ENCODE results near the gene SAMD4B. TPM values are rescaled to one million over a fixed set of nuclear protein-coding genes. Genes with fewer than 3 reads are reported as not detected.

Gene SAMD4B
- total RNA-seq, 2 experiments from 2014 or later = 40.2 to 45.6 TPM

Small RNA genes lying within 50 kb of the gene (microRNA-seq; reads per million reads assigned to microRNA genes)
- not detected for gene MIR4530 (ENCODE audit: borderline microRNAs expressed, borderline replicate concordance)

Other genes starting within 250 kb of the SAMD4B start
- 10 to 100 TPM; 16.5 to 17.9 TPM for gene PAK4, start 216.6 kb upstream of the SAMD4B start, total RNA-seq
- not detected for gene NCCRP1, start 145.5 kb upstream of the SAMD4B start, total RNA-seq
- not detected for gene SYCN, start 138.2 kb upstream of the SAMD4B start, total RNA-seq
- not detected for gene IFNL3, start 97.4 kb upstream of the SAMD4B start, total RNA-seq
- not detected for gene IFNL4, start 93.6 kb upstream of the SAMD4B start, total RNA-seq
- not detected for gene IFNL2, start 74.0 kb upstream of the SAMD4B start, total RNA-seq
- not detected for gene IFNL1, start 46.0 kb upstream of the SAMD4B start, total RNA-seq
- 1 to 10 TPM; 6.4 to 6.5 TPM for gene LRFN1, start 21.6 kb upstream of the SAMD4B start, total RNA-seq
- 100 to 1,000 TPM; 577 to 668 TPM for gene GMFG, start 6.4 kb upstream of the SAMD4B start, total RNA-seq
- gene PAF1, start 48.7 kb downstream of the SAMD4B start, total RNA-seq = 10 to 100 TPM; 43.8 to 44.5 TPM
- 10 to 100 TPM; 34.9 to 40.1 TPM for gene MED29, start 49.0 kb downstream of the SAMD4B start, total RNA-seq
- gene ZFP36, start 64.4 kb downstream of the SAMD4B start, total RNA-seq = 10 to 100 TPM; 92.5 to 93.4 TPM
- gene PLEKHG2, start 70.2 kb downstream of the SAMD4B start, total RNA-seq = 10 to 100 TPM; 74.4 to 77.9 TPM
- gene RPS16, start 93.5 kb downstream of the SAMD4B start, total RNA-seq = 1,000 to 10,000 TPM; 2,465 to 3,009 TPM
- 100 to 1,000 TPM; 144 to 150 TPM for gene SUPT5H, start 103.2 kb downstream of the SAMD4B start, total RNA-seq
- 10 to 100 TPM; 45.7 to 56.8 TPM for gene TIMM50, start 138.4 kb downstream of the SAMD4B start, total RNA-seq
- under 1 TPM in 1 of 2 experiments, not detected in 1; 0.35 TPM for gene DLL3, start 156.5 kb downstream of the SAMD4B start, total RNA-seq
- gene SELENOV, start 172.7 kb downstream of the SAMD4B start, total RNA-seq = not detected
- gene EID2B, start 190.4 kb downstream of the SAMD4B start, total RNA-seq = 1 to 10 TPM; 3.4 to 5.1 TPM
- gene EID2, start 197.7 kb downstream of the SAMD4B start, total RNA-seq = 10 to 100 TPM; 17.2 to 20.3 TPM

All from activated CD4-positive, alpha-beta T cell treated with anti-CD3 and anti-CD28 coated beads, Interleukin-2, amount 10 ng/mL, durations not matched to agents 7 days and 5 days (primary cell).